HEK293 (cell line): ENCODE data around the gene APOO.

ENCODE experiments used
- CTCF ChIA-PET: fragments of 350-600 bp; formaldehyde crosslinking; extraction: SDS; loops from one replicate; lab custom pipeline; 2021; ENCODE audit warnings: antibody characterized with exemption; lab: Yijun Ruan, JAX
- POLR2A ChIA-PET: fragments of 300-600 bp; formaldehyde crosslinking; extraction: SDS; loops from one replicate; lab custom pipeline; 2020; ENCODE audit warnings: antibody characterized with exemption, inconsistent platforms; lab: Yijun Ruan, JAX
- H3K27ac ChIP-seq: fragments of 200-500 bp; sonication (Bioruptor generic); 2 replicates; pipeline ENCODE4 v1.5.1; 2014; ENCODE audit warnings: low read depth, low read length, control low read depth, inconsistent platforms; ENCODE audit errors: extremely low read depth
- H3K36me3 ChIP-seq, 2 experiments: fragments of 200-500 bp in 1 of 2; sonication (Bioruptor generic) in 1 of 2; 1 replicate in 1 of 2; 2 replicates in 1 of 2; pipeline ENCODE4 v1.5.1; 2014 to 2017; ENCODE audit warnings: inconsistent platforms in 2 of 2, low read length in 2 of 2; ENCODE audit not compliant: control insufficient read depth in 2 of 2, insufficient read depth in 1 of 2
- H3K4me1 ChIP-seq: fragments of 200-500 bp; sonication (Bioruptor generic); 2 replicates; pipeline ENCODE4 v1.5.1; 2014; ENCODE audit warnings: mild to moderate bottlenecking, low read length, inconsistent platforms; ENCODE audit not compliant: control insufficient read depth, insufficient read depth
- H3K4me3 ChIP-seq: 2 replicates; pipeline ENCODE4 v1.5.1; 2011; ENCODE audit warnings: low read depth, mild to moderate bottlenecking, control low read depth, low read length, moderate library complexity
- H3K9me3 ChIP-seq: fragments of 200-500 bp; sonication (Bioruptor generic); 2 replicates; pipeline ENCODE4 v1.5.1; 2014; ENCODE audit warnings: low read depth, low read length, inconsistent platforms; ENCODE audit not compliant: control insufficient read depth, insufficient read depth
- EGR2 ChIP-seq: fragments of 450-650 bp; formaldehyde crosslinking; IDR thresholded peaks from 2 replicates; pipeline ENCODE4 v1.5.1; 2016; ENCODE audit warnings: low read depth, missing biosample characterization, missing genetic modification characterization
- INSM2 ChIP-seq: fragments of 450-650 bp; formaldehyde crosslinking; IDR thresholded peaks from 2 replicates; pipeline ENCODE4 v1.5.1; 2016; ENCODE audit warnings: missing biosample characterization, missing genetic modification characterization
- KLF10 ChIP-seq: fragments of 450-650 bp; IDR thresholded peaks from 2 replicates; pipeline ENCODE4 v1.5.1; 2018; ENCODE audit warnings: missing biosample characterization, mild to moderate bottlenecking, missing genetic modification characterization
- KLF8 ChIP-seq: fragments of 450-650 bp; formaldehyde crosslinking; IDR thresholded peaks from 2 replicates; pipeline ENCODE4 v1.5.1; 2016; ENCODE audit warnings: missing biosample characterization, missing genetic modification characterization
- PRDM4 ChIP-seq: fragments of 450-650 bp; formaldehyde crosslinking; IDR thresholded peaks from 2 replicates; pipeline ENCODE4 v1.5.1; 2017; ENCODE audit warnings: missing biosample characterization, missing genetic modification characterization
- ZBTB11 ChIP-seq: fragments of 450-650 bp; formaldehyde crosslinking; conservative IDR thresholded peaks from 2 replicates; pipeline ENCODE4 v1.5.1; 2016; ENCODE audit warnings: low read depth, missing biosample characterization, missing genetic modification characterization
- ZBTB48 ChIP-seq: fragments of 450-650 bp; formaldehyde crosslinking; IDR thresholded peaks from 2 replicates; pipeline ENCODE4 v1.5.1; 2016; ENCODE audit warnings: missing biosample characterization, missing genetic modification characterization
- ZBTB7A ChIP-seq: fragments of 450-650 bp; formaldehyde crosslinking; IDR thresholded peaks from 2 replicates; pipeline ENCODE4 v1.5.1; 2016; ENCODE audit warnings: low read depth, missing biosample characterization, missing genetic modification characterization
- ZEB2 ChIP-seq: fragments of 450-650 bp; formaldehyde crosslinking; IDR thresholded peaks from 2 replicates; pipeline ENCODE4 v1.5.1; 2016; ENCODE audit warnings: missing biosample characterization, missing genetic modification characterization
- ZNF112 ChIP-seq: fragments of 450-650 bp; formaldehyde crosslinking; IDR thresholded peaks from 2 replicates; pipeline ENCODE4 v1.5.0; 2017; ENCODE audit warnings: missing biosample characterization, missing genetic modification characterization
- ZNF146 ChIP-seq: fragments of 450-650 bp; formaldehyde crosslinking; IDR thresholded peaks from 2 replicates; pipeline ENCODE4 v1.5.1; 2016; ENCODE audit warnings: missing biosample characterization, missing genetic modification characterization
- ZNF148 ChIP-seq: fragments of 450-650 bp; formaldehyde crosslinking; IDR thresholded peaks from 2 replicates; pipeline ENCODE4 v1.5.0; 2017; ENCODE audit warnings: missing biosample characterization, missing genetic modification characterization, borderline replicate concordance
- ZNF23 ChIP-seq: fragments of 450-650 bp; formaldehyde crosslinking; IDR thresholded peaks from 2 replicates; pipeline ENCODE4 v1.5.1; 2016; ENCODE audit warnings: missing biosample characterization, missing genetic modification characterization, borderline replicate concordance
- ZNF24 ChIP-seq: fragments of 450-650 bp; formaldehyde crosslinking; IDR thresholded peaks from 2 replicates; pipeline ENCODE4 v1.5.1; 2016; ENCODE audit warnings: missing biosample characterization, missing genetic modification characterization
- ZNF274 ChIP-seq, 2 experiments: fragments of 200-500 bp in 1 of 2; fragments of 450-650 bp in 1 of 2; sonication (Bioruptor generic) in 1 of 2; formaldehyde crosslinking in 1 of 2; IDR thresholded peaks; 2 replicates each; pipeline versions ENCODE4 v1.5.1 to v1.6.1; 2014 to 2016; ENCODE audit warnings: borderline replicate concordance in 1 of 2, inconsistent platforms in 1 of 2, low read length in 1 of 2, missing biosample characterization in 1 of 2, missing genetic modification characterization in 1 of 2
- ZNF280D ChIP-seq: fragments of 450-650 bp; formaldehyde crosslinking; IDR thresholded peaks from 2 replicates; pipeline ENCODE4 v1.5.1; 2016; ENCODE audit warnings: missing biosample characterization, missing genetic modification characterization
- ZNF311 ChIP-seq: fragments of 450-650 bp; formaldehyde crosslinking; IDR thresholded peaks from 2 replicates; pipeline ENCODE4 v1.5.1; 2017; ENCODE audit warnings: missing biosample characterization, missing genetic modification characterization, borderline replicate concordance
- ZNF324 ChIP-seq: fragments of 450-650 bp; formaldehyde crosslinking; IDR thresholded peaks from 2 replicates; pipeline ENCODE4 v1.5.1; 2016; ENCODE audit warnings: missing biosample characterization, missing genetic modification characterization
- ZNF549 ChIP-seq: fragments of 450-650 bp; IDR thresholded peaks from 2 replicates; pipeline ENCODE4 v1.5.1; 2018; ENCODE audit warnings: missing biosample characterization, missing genetic modification characterization, mild to moderate bottlenecking, inconsistent platforms, moderate library complexity
- ZNF600 ChIP-seq: fragments of 450-650 bp; formaldehyde crosslinking; IDR thresholded peaks from 2 replicates; pipeline ENCODE4 v1.5.1; 2016; ENCODE audit warnings: missing biosample characterization, missing genetic modification characterization
- ZNF654 ChIP-seq: fragments of 450-650 bp; formaldehyde crosslinking; IDR thresholded peaks from 2 replicates; pipeline ENCODE4 v1.5.1; 2016; ENCODE audit warnings: low read depth, missing biosample characterization, missing genetic modification characterization
- ZNF670 ChIP-seq: fragments of 450-650 bp; formaldehyde crosslinking; IDR thresholded peaks from 2 replicates; pipeline ENCODE4 v1.5.1; 2016; ENCODE audit warnings: missing biosample characterization, missing genetic modification characterization, low read depth
- ZNF791 ChIP-seq: fragments of 450-650 bp; formaldehyde crosslinking; IDR thresholded peaks from 2 replicates; pipeline ENCODE4 v1.5.1; 2016; ENCODE audit warnings: missing biosample characterization, missing genetic modification characterization
- ZXDB ChIP-seq: fragments of 450-650 bp; formaldehyde crosslinking; IDR thresholded peaks from 2 replicates; pipeline ENCODE4 v1.5.1; 2016; ENCODE audit warnings: missing biosample characterization, missing genetic modification characterization

Gene APOO

GRCh38 chrX:23944234-23944633 lies 36.5 kb upstream of the APOO start (continued):
- TF ChIP-seq ZNF280D (tag by site-specific recombination) (no peak), ZEB2 (tag by site-specific recombination) (peak; percentile 94), ZNF324 (tag by site-specific recombination) (0 out of 2 replicates have a peak, but pooled peaks have one; percentile 19), ZNF311 (tag by site-specific recombination) (no peak), ZNF24 (tag by site-specific recombination) (peak; percentile 94), ZNF549 (tag by site-specific recombination) (no peak), ZNF670 (tag by site-specific recombination) (no peak), ZBTB11 (tag by site-specific recombination) (no peak), ZNF148 (tag by site-specific recombination) (no peak), ZBTB7A (tag by site-specific recombination) (no peak), EGR2 (tag by site-specific recombination) (no peak), ZNF654 (tag by site-specific recombination) (no peak), ZXDB (0 out of 2 replicates have a peak, but pooled peaks have one; percentile 72), ZNF274 (IDR thresholded peaks at IDR 0.05; ENCODE audit: low read length) (no peak), ZNF274 (tag by site-specific recombination; IDR thresholded peaks at IDR 0.05; ENCODE audit: borderline replicate concordance) (no peak), ZBTB48 (tag by site-specific recombination) (no peak), ZNF23 (tag by site-specific recombination) (no peak), ZNF112 (no peak), ZNF600 (tag by site-specific recombination) (no peak)

GRCh38 chrX:23939203-23939602 lies 31.5 kb upstream of the APOO start:
- Histone ChIP-seq H3K27ac (no peak overlapping the region), H3K4me3 (no peak overlapping the region), H3K36me3 (no peaks in the 10 kb centered on the region), H3K4me1 (no peaks in the 10 kb centered on the region; the same call in 1 of the 2 replicates), H3K9me3 (no peaks in the 10 kb centered on the region)
- POLR2A ChIA-PET, result no interaction called here
- CTCF ChIA-PET, result no interaction called here
- TF ChIP-seq INSM2 (tag by site-specific recombination) (no peak), ZNF146 (tag by site-specific recombination) (no peak), ZNF112 (no peak), KLF10 (tag by site-specific recombination) (no peak), ZNF791 (tag by site-specific recombination) (no peak), ZNF654 (tag by site-specific recombination) (no peak), ZNF549 (tag by site-specific recombination) (no peak), PRDM4 (tag by site-specific recombination) (no peak), KLF8 (tag by site-specific recombination) (no peak)
